Stimulated activated CD8-positive, alpha-beta memory T cell treated with anti-CD3 and anti-CD28 coated beads, Interleukin-12 subunit alpha, Interleukin-12 subunit beta, amount 100 ng/mL, for 24 hours (primary cell): ENCODE results near the gene RAPGEF4.

ENCODE experiments used
- DNase-seq: peaks from one replicate; pipeline ENCODE4 v3.0.0-alpha.2; 2020; ENCODE audit errors: extremely low read depth

The RAPGEF4 gene

GRCh38 chr2:172967036-172967982 lies 231.7 kb downstream of the RAPGEF4 start:
- no peak for DNase-seq

- no peak for DNase-seq
Measured at GRCh38 chr2:172968061-172968469, 232.4 kb downstream of the RAPGEF4 start.

- DNase-seq = no peak
Measured at GRCh38 chr2:172969166-172969565, 233.5 kb downstream of the RAPGEF4 start.

- no peak for DNase-seq
Measured at GRCh38 chr2:172969609-172970008, 234.0 kb downstream of the RAPGEF4 start.

- DNase-seq = no peak
Measured at GRCh38 chr2:172970660-172971059, 235.0 kb downstream of the RAPGEF4 start.

GRCh38 chr2:172972005-172972619 lies 236.5 kb downstream of the RAPGEF4 start:
- DNase-seq = no peak

- DNase-seq = no peak
Measured at GRCh38 chr2:172974762-172975161, 239.1 kb downstream of the RAPGEF4 start.

- no peak for DNase-seq
Measured at GRCh38 chr2:172976116-172976515, 240.5 kb downstream of the RAPGEF4 start.

GRCh38 chr2:172976816-172977215 lies 241.2 kb downstream of the RAPGEF4 start:
- DNase-seq = no peak

- DNase-seq = no peak
Measured at GRCh38 chr2:172977270-172978062, 241.8 kb downstream of the RAPGEF4 start.

GRCh38 chr2:172978063-172978383 lies 242.4 kb downstream of the RAPGEF4 start:
- no peak for DNase-seq

GRCh38 chr2:172985139-172985892 lies 249.7 kb downstream of the RAPGEF4 start:
- DNase-seq = no peak

GRCh38 chr2:172986040-172986439 lies 250.4 kb downstream of the RAPGEF4 start:
- DNase-seq = no peak

- no peak for DNase-seq
Measured at GRCh38 chr2:172988728-172989127, 253.1 kb downstream of the RAPGEF4 start.

GRCh38 chr2:172991031-172991430 lies 255.4 kb downstream of the RAPGEF4 start:
- DNase-seq = no peak

GRCh38 chr2:172993139-172993538 lies 257.5 kb downstream of the RAPGEF4 start:
- DNase-seq = no peak

- DNase-seq = no peak
Measured at GRCh38 chr2:172993931-172994717, 258.5 kb downstream of the RAPGEF4 start.

GRCh38 chr2:172994864-172995263 lies 259.2 kb downstream of the RAPGEF4 start:
- DNase-seq = no peak

- no peak for DNase-seq
Measured at GRCh38 chr2:172995323-172996244, 259.9 kb downstream of the RAPGEF4 start.
